Keratinocyte (primary cell): ENCODE results near the gene MTFP1. TPM values are rescaled to one million over a fixed set of nuclear protein-coding genes. Genes with fewer than 3 reads are reported as not detected.

Experiments
- DNase-seq: peaks from one replicate; pipeline ENCODE4 v3.0.0-alpha.2; 2011; ENCODE audit warnings: low read depth, missing footprints, low spot score
- FAIRE-seq: peaks from 2 replicates; lab custom pipeline; 2011; peaks lifted over from hg19 to GRCh38; lab: Jason Lieb, UNC
- H2AFZ ChIP-seq: 2 replicates; pipeline ENCODE4 v1.6.0; 2012; ENCODE audit warnings: low read length, control low read depth, inconsistent platforms; ENCODE audit not compliant: control insufficient read depth
- H3K27ac ChIP-seq: 2 replicates; pipeline ENCODE4 v1.5.1; 2011; ENCODE audit warnings: low read length; ENCODE audit not compliant: control insufficient read depth, insufficient read depth
- H3K27me3 ChIP-seq: 3 replicates; pipeline ENCODE4 v1.6.0; 2011; ENCODE audit warnings: low read length; ENCODE audit not compliant: control insufficient read depth, insufficient read depth; ENCODE audit errors: extremely low read depth
- H3K36me3 ChIP-seq, 2 experiments: 2 replicates in 1 of 2; 3 replicates in 1 of 2; pipeline ENCODE4 v1.5.1; 2011; ENCODE audit warnings: low read length in 2 of 2, mild to moderate bottlenecking in 1 of 2; ENCODE audit not compliant: control insufficient read depth in 2 of 2, insufficient read depth in 2 of 2; ENCODE audit errors: extremely low read depth in 1 of 2
- H3K4me1 ChIP-seq: 3 replicates; pipeline ENCODE4 v1.5.1; 2011; ENCODE audit warnings: low read length; ENCODE audit not compliant: control insufficient read depth, insufficient read depth; ENCODE audit errors: extremely low read depth
- H3K4me2 ChIP-seq: 3 replicates; pipeline ENCODE4 v1.6.0; 2011; ENCODE audit warnings: low read depth, low read length; ENCODE audit not compliant: control insufficient read depth, insufficient read depth; ENCODE audit errors: extremely low read depth
- H3K4me3 ChIP-seq, 3 experiments: fragments of 200-600 bp in 1 of 3; sonication (generic) in 1 of 3; 2 replicates in 2 of 3; 3 replicates in 1 of 3; pipeline ENCODE4 v1.5.1; 2011 to 2016; ENCODE audit warnings: low read length in 3 of 3, mild to moderate bottlenecking in 3 of 3, control low read depth in 2 of 3, inconsistent platforms in 1 of 3, low read depth in 1 of 3, mixed read lengths in 1 of 3, mixed run types in 1 of 3, moderate library complexity in 1 of 3; ENCODE audit not compliant: control insufficient read depth in 2 of 3, insufficient read depth in 2 of 3; ENCODE audit errors: extremely low read depth in 1 of 3
- H3K79me2 ChIP-seq: 2 replicates; pipeline ENCODE4 v1.6.0; 2012; ENCODE audit warnings: low read length; ENCODE audit not compliant: control insufficient read depth, insufficient read depth
- H3K9ac ChIP-seq: 3 replicates; pipeline ENCODE4 v1.6.0; 2011; ENCODE audit warnings: low read length; ENCODE audit not compliant: control insufficient read depth, insufficient read depth; ENCODE audit errors: extremely low read depth
- H3K9me1 ChIP-seq: 3 replicates; pipeline ENCODE4 v1.6.0; 2011; ENCODE audit warnings: low read length; ENCODE audit not compliant: control insufficient read depth, insufficient read depth; ENCODE audit errors: extremely low read depth
- H3K9me3 ChIP-seq: 2 replicates; pipeline ENCODE4 v1.5.1; 2012; ENCODE audit warnings: low read depth, low read length; ENCODE audit not compliant: control insufficient read depth
- H4K20me1 ChIP-seq: 3 replicates; pipeline ENCODE4 v1.6.0; 2011; ENCODE audit warnings: low read length; ENCODE audit not compliant: control insufficient read depth, insufficient read depth; ENCODE audit errors: extremely low read depth
- EZH2 ChIP-seq: IDR thresholded peaks from one replicate; pipeline ENCODE4 v1.6.1; 2012; ENCODE audit warnings: inconsistent platforms, mild to moderate bottlenecking, low read length, moderate library complexity
- dilution Hi-C: fragments of 300-500 bp; cut with MboI; formaldehyde crosslinking; loops from one replicate; pipeline ENCODE4 v1.7.0; 2020; ENCODE audit warnings: low sequenced_read_pairs; ENCODE audit not compliant: extremely low pct_ligation_motif_present
- polyA plus RNA-seq, 5 experiments: library from polyadenylated mRNA; depleted of rRNA in 3 of 5; stranded (reverse) in 3 of 5; stranded (forward) in 1 of 5; unstranded in 1 of 5; fragments of >200 nt; gene quantifications; 1 replicate in 1 of 5; 2 replicates in 3 of 5; 3 replicates in 1 of 5; pipeline versions ENCODE4 v1.2.1 to v1.2.3, GENCODE V29; 2011 to 2012; ENCODE audit warnings: missing spikeins in 2 of 5, low read depth in 1 of 5, low replicate concordance in 1 of 5
- TF ChIP-seq, protein P1 (sequence below), 3 experiments: IDR thresholded peaks in 1 of 3; conservative IDR thresholded peaks in 1 of 3; optimal IDR thresholded peaks in 1 of 3; 2 replicates in 2 of 3; 3 replicates in 1 of 3; pipeline versions ENCODE3 to v1.5.1; 2011; ENCODE audit warnings: low read length in 3 of 3, mild to moderate bottlenecking in 3 of 3, moderate library complexity in 2 of 3, control low read depth in 1 of 3, inconsistent platforms in 1 of 3; ENCODE audit not compliant: insufficient read depth in 2 of 3; ENCODE audit errors: extremely low read depth in 1 of 3

MTFP1 gene
- polyA plus RNA-seq, 1 donor (not counting 4 experiments of a cell fraction or from before 2014, with no cell fraction given), result 8.4 TPM

DNA sequence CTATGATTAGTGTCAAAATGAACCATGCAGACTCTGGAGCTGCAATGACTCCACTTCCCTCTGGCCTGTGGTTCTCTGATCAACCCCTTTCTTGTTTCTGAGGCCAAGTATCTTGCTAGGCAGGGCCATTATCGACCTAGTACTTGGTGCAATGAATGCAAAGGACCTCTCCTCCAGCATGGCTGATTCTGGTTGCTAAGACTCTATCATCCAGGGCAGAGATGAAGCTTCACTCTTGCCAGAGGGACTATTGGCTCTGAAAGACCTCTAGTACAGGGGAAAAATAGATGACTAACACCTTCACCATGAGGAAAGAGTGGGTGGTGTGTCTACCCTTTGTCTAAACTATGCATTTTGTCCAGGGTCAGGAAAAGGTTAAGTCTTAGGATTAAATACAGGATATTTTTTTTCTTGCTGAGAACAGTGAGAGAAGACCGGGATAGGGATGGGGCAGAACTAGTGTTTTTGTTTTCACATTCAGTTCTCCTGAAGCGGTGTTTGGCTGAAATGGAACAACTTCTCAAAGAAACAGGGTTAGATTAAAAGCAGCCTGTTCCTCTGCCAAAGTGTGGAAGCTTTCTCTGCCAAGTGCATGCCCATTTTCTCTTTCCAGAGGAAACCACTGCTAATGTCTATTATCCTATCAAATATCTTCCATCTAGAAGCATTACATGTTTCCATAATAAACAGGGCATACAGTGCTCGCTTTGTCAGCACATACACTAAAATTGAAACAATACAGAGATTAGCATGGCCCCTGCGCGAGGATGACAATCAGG lies 5.0 kb upstream of the MTFP1 start:
- peak overlapping the region; percentile 62 for H3K4me2 ChIP-seq
- H3K79me2 ChIP-seq, result no peaks in the 10 kb centered on the region
- H3K4me1 ChIP-seq, result peaks cover 67% of the 10 kb centered on the region
- no peak overlapping the region for H2AFZ ChIP-seq
- peak overlapping the region; percentile 56 for H3K27ac ChIP-seq
- no peaks in the 10 kb centered on the region for H3K9me1 ChIP-seq
- H3K9me3 ChIP-seq, result no peaks in the 10 kb centered on the region
- H3K4me3 ChIP-seq, result no peak overlapping the region
- H3K27me3 ChIP-seq, result no peaks in the 10 kb centered on the region
- no peak overlapping the region for H3K9ac ChIP-seq
- DNase-seq, result no peak
- TF ChIP-seq EZH2, result no peak
- TF ChIP-seq, protein P1, sequence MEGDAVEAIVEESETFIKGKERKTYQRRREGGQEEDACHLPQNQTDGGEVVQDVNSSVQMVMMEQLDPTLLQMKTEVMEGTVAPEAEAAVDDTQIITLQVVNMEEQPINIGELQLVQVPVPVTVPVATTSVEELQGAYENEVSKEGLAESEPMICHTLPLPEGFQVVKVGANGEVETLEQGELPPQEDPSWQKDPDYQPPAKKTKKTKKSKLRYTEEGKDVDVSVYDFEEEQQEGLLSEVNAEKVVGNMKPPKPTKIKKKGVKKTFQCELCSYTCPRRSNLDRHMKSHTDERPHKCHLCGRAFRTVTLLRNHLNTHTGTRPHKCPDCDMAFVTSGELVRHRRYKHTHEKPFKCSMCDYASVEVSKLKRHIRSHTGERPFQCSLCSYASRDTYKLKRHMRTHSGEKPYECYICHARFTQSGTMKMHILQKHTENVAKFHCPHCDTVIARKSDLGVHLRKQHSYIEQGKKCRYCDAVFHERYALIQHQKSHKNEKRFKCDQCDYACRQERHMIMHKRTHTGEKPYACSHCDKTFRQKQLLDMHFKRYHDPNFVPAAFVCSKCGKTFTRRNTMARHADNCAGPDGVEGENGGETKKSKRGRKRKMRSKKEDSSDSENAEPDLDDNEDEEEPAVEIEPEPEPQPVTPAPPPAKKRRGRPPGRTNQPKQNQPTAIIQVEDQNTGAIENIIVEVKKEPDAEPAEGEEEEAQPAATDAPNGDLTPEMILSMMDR (optimal IDR thresholded peaks at IDR 0.05 in 1 of 3, IDR thresholded peaks at IDR 0.05 in 1 of 3, conservative IDR thresholded peaks at IDR 0.05 in 1 of 3; ENCODE audit: extremely low read depth in 1 of 3, insufficient read depth in 2 of 3, low read length in 3 of 3), result no peak
- no peaks in the 10 kb centered on the region for H4K20me1 ChIP-seq
- dilution Hi-C loops, result no loop called here
- peak; percentile 73 for FAIRE-seq
- H3K36me3 ChIP-seq, result peaks cover 25 to 43% of the 10 kb centered on the region in 2 experiments

DNA sequence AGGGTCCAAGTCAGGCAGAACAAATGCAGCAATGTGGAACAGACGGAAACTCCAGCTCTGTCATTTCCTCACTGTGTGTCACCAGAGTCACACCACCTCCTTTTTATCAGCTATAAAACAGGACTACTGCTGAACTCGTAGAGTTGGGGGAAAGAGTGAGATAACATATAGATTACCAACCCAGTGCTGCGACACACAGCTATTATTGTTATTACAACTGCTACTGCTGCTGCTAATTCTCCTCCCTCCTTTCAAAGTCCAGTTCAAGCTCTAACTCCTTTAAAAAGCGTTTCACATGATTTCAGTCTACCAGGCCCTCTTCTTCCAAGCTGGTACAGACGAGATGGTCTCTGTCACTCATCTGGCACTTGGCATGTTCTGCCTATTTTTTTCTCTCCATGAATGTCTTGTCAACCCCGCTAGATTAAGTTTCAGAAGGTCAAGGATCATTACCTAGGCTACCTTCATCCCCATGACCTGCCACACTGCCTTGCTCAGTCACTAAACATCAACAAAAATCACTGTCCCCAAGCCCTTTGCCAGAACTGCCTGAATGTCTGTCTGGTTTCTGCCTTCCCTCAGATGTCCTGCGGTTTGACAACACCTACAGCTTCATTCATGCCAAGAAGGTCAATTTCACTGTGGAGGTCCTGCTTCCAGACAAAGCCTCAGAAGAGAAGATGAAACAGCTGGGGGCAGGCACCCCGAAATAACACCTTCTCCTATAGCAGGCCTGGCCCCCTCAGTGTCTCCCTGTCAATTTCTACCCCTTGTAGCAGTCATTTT lies 3.7 kb upstream of the MTFP1 start:
- Histone ChIP-seq H3K79me2 (no peaks in the 10 kb centered on the region), H3K4me2 (no peak overlapping the region), H3K36me3 (peaks cover 15 to 30% of the 10 kb centered on the region in 2 experiments), H3K27me3 (no peaks in the 10 kb centered on the region), H3K27ac (peak overlapping the region; percentile 95), H3K4me1 (peaks cover 65% of the 10 kb centered on the region), H3K9me1 (no peaks in the 10 kb centered on the region), H4K20me1 (no peaks in the 10 kb centered on the region), H3K9me3 (no peaks in the 10 kb centered on the region), H3K9ac (peak overlapping the region; percentile 89), H3K4me3 (no peak overlapping the region), H2AFZ (no peak overlapping the region)
- DNase-seq (no peak), FAIRE-seq (no peak)
- no peak for TF ChIP-seq EZH2
- TF ChIP-seq, protein P1 (optimal IDR thresholded peaks at IDR 0.05 in 1 of 3, IDR thresholded peaks at IDR 0.05 in 1 of 3, conservative IDR thresholded peaks at IDR 0.05 in 1 of 3; ENCODE audit: extremely low read depth in 1 of 3, insufficient read depth in 2 of 3, low read length in 3 of 3), result no peak
- dilution Hi-C loops, result no loop called here
